T-helper 22 cell (primary cell): ENCODE measurements around the gene CDY1B.
"Not testable (repeated sequence)": the region's sequence is repeated elsewhere in the genome, so short reads cannot be mapped to it uniquely, and the experiment has no call there.

Experiments
- DNase-seq: peaks from one replicate; pipeline ENCODE4 v3.0.0-alpha.2; 2020; ENCODE audit warnings: low read depth

CDY1B gene, protein sequence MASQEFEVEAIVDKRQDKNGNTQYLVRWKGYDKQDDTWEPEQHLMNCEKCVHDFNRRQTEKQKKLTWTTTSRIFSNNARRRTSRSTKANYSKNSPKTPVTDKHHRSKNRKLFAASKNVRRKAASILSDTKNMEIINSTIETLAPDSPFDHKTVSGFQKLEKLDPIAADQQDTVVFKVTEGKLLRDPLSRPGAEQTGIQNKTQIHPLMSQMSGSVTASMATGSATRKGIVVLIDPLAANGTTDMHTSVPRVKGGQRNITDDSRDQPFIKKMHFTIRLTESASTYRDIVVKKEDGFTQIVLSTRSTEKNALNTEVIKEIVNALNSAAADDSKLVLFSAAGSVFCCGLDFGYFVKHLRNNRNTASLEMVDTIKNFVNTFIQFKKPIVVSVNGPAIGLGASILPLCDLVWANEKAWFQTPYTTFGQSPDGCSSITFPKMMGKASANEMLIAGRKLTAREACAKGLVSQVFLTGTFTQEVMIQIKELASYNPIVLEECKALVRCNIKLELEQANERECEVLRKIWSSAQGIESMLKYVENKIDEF

DNA sequence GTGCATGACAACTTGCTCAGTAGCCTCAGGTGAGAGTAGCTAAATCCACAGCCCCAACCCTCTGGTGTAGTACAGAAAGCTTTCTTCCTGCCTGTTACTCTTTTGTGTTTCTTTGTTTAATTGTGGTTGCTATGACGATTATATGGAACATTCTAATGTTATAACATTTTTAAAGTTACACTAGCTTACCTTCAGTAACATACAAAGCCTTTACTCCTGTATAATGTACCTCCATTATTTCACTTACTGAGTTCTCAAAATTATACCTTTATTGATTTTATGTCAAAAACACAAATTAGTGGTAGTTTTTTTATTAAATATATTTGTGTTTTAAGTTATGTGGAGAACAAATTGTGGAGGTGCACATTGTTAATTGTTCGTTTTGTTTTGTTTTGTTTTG is at the start of gene CDY1B:
CDY1B (minus strand) TSS at position 101 of the 400 bp plus-strand sequence. CDS start 331 bp downstream, outside the sequence.
- not testable (repeated sequence) for DNase-seq

GRCh38 chrY:24049525-24049924 is 1.7 kb upstream of the CDY1B start:
- not testable (repeated sequence) for DNase-seq

DNA sequence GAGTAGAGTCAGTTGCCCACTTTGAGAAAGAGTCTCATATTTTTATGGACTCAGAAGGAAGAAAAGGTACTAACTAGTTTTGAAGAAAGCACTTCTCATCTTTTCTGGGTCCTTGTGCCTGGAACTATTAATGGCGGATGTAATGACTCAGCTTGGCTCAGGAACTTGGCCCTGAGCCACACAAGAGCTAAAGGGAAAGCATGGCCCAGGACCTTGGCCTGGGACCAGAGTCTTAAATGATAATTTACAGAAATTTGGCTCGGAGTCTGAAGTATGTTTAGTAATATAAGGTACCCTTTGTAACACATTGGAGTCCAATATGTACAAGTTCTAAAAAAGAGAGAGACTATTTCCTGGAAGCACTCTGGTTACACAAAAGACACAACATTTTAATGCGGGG is 4.6 kb downstream of the CDY1B start:
- not testable (repeated sequence) for DNase-seq

- DNase-seq, result not testable (repeated sequence)
Measured at GRCh38 chrY:24039008-24039718, 8.7 kb downstream of the CDY1B start.

DNA sequence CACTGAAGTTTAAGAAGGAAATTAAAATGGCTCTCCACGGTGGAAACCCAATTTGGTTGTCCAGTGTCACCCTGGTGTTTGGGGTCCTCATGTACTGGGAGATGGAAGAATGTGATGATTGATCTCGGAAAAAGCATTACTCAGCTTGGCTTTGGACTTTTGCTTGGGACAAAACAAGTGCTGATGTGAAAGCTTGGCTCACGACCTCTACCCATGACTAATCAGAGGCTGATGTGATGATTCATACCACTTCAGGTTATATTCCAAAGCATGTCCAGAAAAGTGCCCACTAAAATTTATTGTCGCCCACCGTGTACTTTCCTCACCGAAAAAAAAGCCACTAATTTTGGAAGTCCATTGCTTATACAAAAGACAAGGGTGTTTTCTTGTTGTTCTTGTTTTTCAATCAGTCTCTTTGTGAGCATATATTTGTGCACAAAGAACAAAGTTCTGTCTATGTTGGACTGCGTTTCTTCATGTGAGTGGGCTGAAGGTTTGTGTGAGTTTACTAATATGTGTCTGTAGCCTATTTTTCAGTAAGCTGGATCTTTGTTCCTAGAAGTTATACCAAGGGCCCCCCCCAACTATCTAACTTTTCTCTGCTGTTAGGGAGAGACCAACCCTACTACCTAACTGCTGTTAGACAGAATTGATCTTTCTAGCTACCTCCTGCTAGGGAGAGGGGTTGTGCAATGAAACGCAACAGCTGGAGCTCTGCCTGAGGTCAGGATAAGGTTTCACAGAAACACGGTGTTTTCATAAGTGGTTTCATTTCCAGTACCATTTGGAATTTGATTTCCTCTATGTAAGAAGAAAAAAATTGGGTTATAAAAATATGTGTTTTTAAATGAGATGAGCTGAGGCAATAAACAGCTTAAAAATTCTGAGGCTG is 21.4 kb downstream of the CDY1B start:
- DNase-seq, result not testable (repeated sequence)
